Activated naive CD8-positive, alpha-beta T cell treated with anti-CD3 and anti-CD28 coated beads, Interleukin-2, amount 10 ng/mL, durations not matched to agents 7 days and 5 days (primary cell): ENCODE measurements around the gene OR10D3. TPM values are rescaled to one million over a fixed set of nuclear protein-coding genes. Genes with fewer than 3 reads are reported as not detected.
"Not testable (repeated sequence)": the region's sequence is repeated elsewhere in the genome, so short reads cannot be mapped to it uniquely, and the experiment has no call there.

Experiments used
- ATAC-seq: fragments of 150-1000 bp; cut with Tn5 transposase; one replicate; pipeline ENCODE4 v1.10.0; 2021; ENCODE audit warnings: low read depth, moderate library complexity
- POLR2A ChIA-PET: fragments of 350-600 bp; sonication (Branson Sonifier 250); formaldehyde crosslinking; loops from one replicate; lab custom pipeline; 2021; ENCODE audit warnings: antibody characterized with exemption; lab: Charles Lee
- DNase-seq: peaks from one replicate; pipeline ENCODE4 v3.0.0; 2021
- H3K27ac Mint-ChIP-seq: one replicate; pipeline ENCODE4 v1.8.0; 2022; ENCODE audit warnings: mild to moderate bottlenecking, mixed read lengths
- H3K27me3 Mint-ChIP-seq: one replicate; pipeline ENCODE4 v1.8.0; 2022; ENCODE audit warnings: mild to moderate bottlenecking, moderate library complexity, mixed read lengths
- H3K36me3 Mint-ChIP-seq: one replicate; pipeline ENCODE4 v1.8.0; 2021; ENCODE audit warnings: mild to moderate bottlenecking, mixed read lengths
- H3K4me1 Mint-ChIP-seq: one replicate; pipeline ENCODE4 v1.8.0; 2021; ENCODE audit warnings: mixed read lengths
- H3K4me3 Mint-ChIP-seq: one replicate; pipeline ENCODE4 v1.8.0; 2022; ENCODE audit warnings: mild to moderate bottlenecking, moderate library complexity, mixed read lengths
- H3K9me3 Mint-ChIP-seq: one replicate; pipeline ENCODE4 v1.8.0; 2021; ENCODE audit warnings: mixed read lengths
- total RNA-seq, 2 experiments: library from RNA; stranded (reverse); gene quantifications; one replicate each; pipeline ENCODE4 v1.2.3, GENCODE V29; 2021

OR10D3 gene
- not detected for total RNA-seq

DNA sequence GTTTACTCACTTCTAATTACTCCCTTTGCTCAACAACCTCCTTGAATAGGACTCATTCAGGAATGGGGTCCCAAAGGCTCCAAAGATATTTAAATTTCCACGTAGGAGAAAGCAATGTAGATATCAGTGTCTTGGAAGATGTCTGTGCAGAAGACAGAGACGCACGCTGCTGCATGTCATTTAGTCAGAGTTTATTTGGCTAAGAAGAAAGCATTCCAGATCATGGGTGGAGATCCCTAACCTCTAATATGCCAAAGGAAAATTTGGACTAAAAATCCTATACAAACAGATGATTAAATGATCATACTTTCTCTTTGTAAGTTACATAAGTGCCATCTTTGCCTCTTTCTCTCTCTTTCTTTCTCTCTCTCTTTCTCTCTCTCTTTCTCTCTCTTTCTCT is at the start of gene OR10D3:
Gene OR10D3 (plus strand): TSS at position 278 of the 400 bp plus-strand sequence. CDS start 1,925 bp downstream, outside the sequence.
- Mint-ChIP-seq H3K4me1 (no peaks in the 10 kb centered on the region), H3K9me3 (no peaks in the 10 kb centered on the region), H3K4me3 (no peak within 1 kb of the TSS), H3K27ac (no peak within 1 kb of the TSS), H3K27me3 (peaks cover 10% of the 10 kb centered on the region), H3K36me3 (no peaks in the 10 kb centered on the region)
- POLR2A ChIA-PET, result no interaction called here
- DNase-seq (no peak), ATAC-seq (no peak)

DNA sequence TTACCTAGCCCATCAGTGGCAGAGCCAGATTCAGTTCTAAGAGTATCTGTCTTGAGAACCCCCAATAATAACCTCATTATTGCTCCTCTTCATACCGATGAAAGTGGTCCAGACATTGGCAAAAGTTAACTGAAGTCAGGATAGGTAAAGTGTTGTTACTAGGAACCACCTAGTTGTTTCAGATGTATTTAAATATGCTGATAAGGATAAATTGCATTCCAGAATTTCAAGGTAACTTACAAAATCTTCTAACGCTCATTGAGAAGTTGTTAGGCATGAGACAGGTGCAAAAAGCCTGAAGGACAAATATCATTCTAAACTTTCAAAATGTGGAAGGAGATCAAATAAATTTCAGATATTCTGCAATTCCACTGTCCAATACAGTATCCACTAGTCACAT is 40.1 kb upstream of the OR10D3 start:
- Mint-ChIP-seq H3K4me3 (no peak overlapping the region), H3K27ac (no peak overlapping the region), H3K27me3 (no peaks in the 10 kb centered on the region), H3K36me3 (peaks cover 2% of the 10 kb centered on the region), H3K4me1 (no peaks in the 10 kb centered on the region), H3K9me3 (peaks cover 2% of the 10 kb centered on the region)
- no peak for DNase-seq
- POLR2A ChIA-PET, result no interaction called here
- ATAC-seq, result no peak

DNA sequence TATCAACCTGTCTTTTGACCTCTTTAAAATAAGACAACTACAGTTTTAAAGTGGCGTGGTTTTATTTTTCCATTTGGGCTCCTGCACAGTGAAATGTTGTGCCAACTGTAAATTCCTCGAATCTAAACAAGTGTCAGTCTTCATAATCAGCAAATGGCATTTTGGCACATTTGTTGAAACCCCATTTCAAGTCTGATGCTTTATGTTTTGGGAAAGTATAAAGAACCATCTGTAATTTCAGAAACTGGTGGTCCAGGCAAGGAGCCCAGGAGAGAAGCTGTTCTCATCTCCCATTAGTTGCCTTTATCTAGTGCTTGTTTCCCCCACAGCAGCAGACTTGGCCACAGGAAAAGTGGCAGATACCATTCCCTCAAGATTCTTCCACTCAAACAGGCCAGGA is 35.2 kb upstream of the OR10D3 start:
- POLR2A ChIA-PET, result no interaction called here
- H3K4me1 Mint-ChIP-seq, result peaks cover 1% of the 10 kb centered on the region
- ATAC-seq (no peak), DNase-seq (no peak)
- H3K27me3 Mint-ChIP-seq, result peaks cover 2% of the 10 kb centered on the region
- H3K9me3 Mint-ChIP-seq, result no peaks in the 10 kb centered on the region
- H3K4me3 Mint-ChIP-seq, result no peak overlapping the region
- no peak overlapping the region for H3K27ac Mint-ChIP-seq
- no peaks in the 10 kb centered on the region for H3K36me3 Mint-ChIP-seq

GRCh38 chr11:124150684-124151083 is 32.5 kb upstream of the OR10D3 start:
- no peaks in the 10 kb centered on the region for H3K36me3 Mint-ChIP-seq
- no peak overlapping the region for H3K27ac Mint-ChIP-seq
- POLR2A ChIA-PET, result no interaction called here
- no peaks in the 10 kb centered on the region for H3K9me3 Mint-ChIP-seq
- DNase-seq, result no peak
- H3K27me3 Mint-ChIP-seq, result peaks cover 4% of the 10 kb centered on the region
- peaks cover 1% of the 10 kb centered on the region for H3K4me1 Mint-ChIP-seq
- ATAC-seq, result no peak
- H3K4me3 Mint-ChIP-seq, result no peak overlapping the region

GRCh38 chr11:124152770-124153407 is 30.3 kb upstream of the OR10D3 start:
- peaks cover 9% of the 10 kb centered on the region for H3K27me3 Mint-ChIP-seq
- POLR2A ChIA-PET, result no interaction called here
- no peaks in the 10 kb centered on the region for H3K9me3 Mint-ChIP-seq
- no peak overlapping the region for H3K27ac Mint-ChIP-seq
- H3K4me1 Mint-ChIP-seq, result peaks cover 1% of the 10 kb centered on the region
- H3K36me3 Mint-ChIP-seq, result no peaks in the 10 kb centered on the region
- DNase-seq, result no peak
- no peak overlapping the region for H3K4me3 Mint-ChIP-seq
- ATAC-seq, result no peak

- H3K27me3 Mint-ChIP-seq, result peaks cover 9% of the 10 kb centered on the region
- ATAC-seq (no peak), DNase-seq (no peak)
- POLR2A ChIA-PET, result no interaction called here
- no peaks in the 10 kb centered on the region for H3K36me3 Mint-ChIP-seq
- H3K9me3 Mint-ChIP-seq, result no peaks in the 10 kb centered on the region
- H3K4me1 Mint-ChIP-seq, result peaks cover 1% of the 10 kb centered on the region
- H3K27ac Mint-ChIP-seq, result no peak overlapping the region
- no peak overlapping the region for H3K4me3 Mint-ChIP-seq
Measured at GRCh38 chr11:124153821-124154220, 29.3 kb upstream of the OR10D3 start.

GRCh38 chr11:124159481-124159880 is 23.7 kb upstream of the OR10D3 start:
- POLR2A ChIA-PET, result no interaction called here
- H3K9me3 Mint-ChIP-seq, result no peaks in the 10 kb centered on the region

GRCh38 chr11:124160986-124161385 is 22.2 kb upstream of the OR10D3 start:
- Mint-ChIP-seq H3K9me3 (no peaks in the 10 kb centered on the region), H3K36me3 (no peaks in the 10 kb centered on the region), H3K4me3 (no peak overlapping the region), H3K4me1 (no peaks in the 10 kb centered on the region), H3K27ac (no peak overlapping the region), H3K27me3 (peaks cover 15% of the 10 kb centered on the region)
- POLR2A ChIA-PET, result no interaction called here
- DNase-seq (no peak), ATAC-seq (no peak)

More at GRCh38 chr11:124159481-124159880, 23.7 kb upstream of the OR10D3 start:
- ATAC-seq (no peak), DNase-seq (no peak)
- Mint-ChIP-seq H3K4me3 (no peak overlapping the region), H3K4me1 (no peaks in the 10 kb centered on the region), H3K27me3 (peaks cover 16% of the 10 kb centered on the region), H3K36me3 (no peaks in the 10 kb centered on the region), H3K27ac (no peak overlapping the region)

GRCh38 chr11:124167826-124168231 is 15.3 kb upstream of the OR10D3 start:
- DNase-seq, result no peak
- H3K27me3 Mint-ChIP-seq, result peaks cover 9% of the 10 kb centered on the region
- no peak overlapping the region for H3K27ac Mint-ChIP-seq
- no peak for ATAC-seq
- H3K4me1 Mint-ChIP-seq, result no peaks in the 10 kb centered on the region
- no peaks in the 10 kb centered on the region for H3K9me3 Mint-ChIP-seq
- POLR2A ChIA-PET, result no interaction called here
- no peaks in the 10 kb centered on the region for H3K36me3 Mint-ChIP-seq
- H3K4me3 Mint-ChIP-seq, result no peak overlapping the region

- H3K4me3 Mint-ChIP-seq, result no peak overlapping the region
- POLR2A ChIA-PET, result no interaction called here
- no peaks in the 10 kb centered on the region for H3K36me3 Mint-ChIP-seq
- DNase-seq (no peak), ATAC-seq (no peak)
- H3K27me3 Mint-ChIP-seq, result peaks cover 6% of the 10 kb centered on the region
- H3K4me1 Mint-ChIP-seq, result no peaks in the 10 kb centered on the region
- H3K27ac Mint-ChIP-seq, result no peak overlapping the region
- H3K9me3 Mint-ChIP-seq, result no peaks in the 10 kb centered on the region
Measured at GRCh38 chr11:124168796-124169195, 14.3 kb upstream of the OR10D3 start.

DNA sequence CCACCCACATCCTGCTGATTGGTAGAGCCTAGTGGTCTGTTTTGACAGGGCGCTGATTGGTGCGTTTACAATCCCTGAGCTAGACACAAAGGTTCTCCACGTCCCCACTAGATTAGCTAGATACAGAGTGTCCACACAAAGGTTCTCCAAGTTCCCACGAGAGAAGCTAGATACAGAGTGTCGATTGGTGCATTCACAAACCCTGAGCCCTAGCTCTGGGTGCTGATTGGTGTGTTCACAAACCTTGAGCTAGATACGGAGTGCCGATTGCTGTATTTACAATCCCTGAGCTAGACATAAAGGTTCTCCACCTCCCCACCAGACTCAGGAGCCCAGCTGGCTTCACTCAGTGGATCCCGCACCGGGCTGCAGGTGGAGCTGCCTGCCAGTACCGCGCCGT is 12.8 kb upstream of the OR10D3 start:
- POLR2A ChIA-PET, H3K4me3 Mint-ChIP-seq, ATAC-seq, H3K27me3 Mint-ChIP-seq, DNase-seq, H3K4me1 Mint-ChIP-seq, H3K36me3 Mint-ChIP-seq, H3K9me3 Mint-ChIP-seq, H3K27ac Mint-ChIP-seq: not testable (repeated sequence)

DNA sequence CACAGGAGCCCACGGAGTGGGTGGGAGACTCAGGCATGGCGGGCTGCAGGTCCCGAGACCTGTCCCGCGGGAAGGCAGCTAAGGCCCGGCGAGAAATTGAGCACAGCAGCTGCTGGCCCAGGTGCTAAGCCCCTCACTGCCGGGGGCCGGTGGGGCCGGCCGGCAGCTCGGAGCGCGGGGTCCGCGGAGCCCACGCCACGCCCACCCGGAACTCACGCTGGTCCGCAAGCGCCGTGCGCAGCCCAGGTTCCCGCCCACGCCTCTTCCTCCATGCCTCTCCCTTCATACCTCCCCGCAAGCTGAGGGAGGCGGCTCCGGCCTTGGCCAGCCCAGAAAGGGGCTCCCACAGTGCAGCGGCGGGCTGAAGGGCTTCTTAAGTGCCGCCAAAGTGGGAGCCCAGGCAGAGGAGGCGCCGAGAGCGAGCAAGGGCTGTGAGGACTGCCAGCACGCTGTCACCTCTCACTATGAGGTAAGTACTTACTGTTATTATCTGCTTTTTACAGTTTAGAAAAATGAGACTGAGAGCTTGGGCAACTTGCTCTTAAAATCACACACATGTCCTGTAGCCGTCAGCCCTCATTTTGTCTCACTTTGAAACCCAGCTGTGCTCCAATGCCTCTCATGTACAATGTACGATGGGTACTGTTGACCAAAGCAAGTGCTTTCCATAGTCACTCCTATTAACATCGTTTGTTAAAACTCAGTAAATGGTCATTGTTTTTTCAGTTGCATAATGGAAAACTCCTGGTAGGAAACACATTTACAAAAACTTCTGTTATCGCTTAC is 12.2 kb upstream of the OR10D3 start:
- Mint-ChIP-seq H3K27me3 (peaks cover 3% of the 10 kb centered on the region), H3K27ac (no peak overlapping the region), H3K4me1 (no peaks in the 10 kb centered on the region), H3K9me3 (no peaks in the 10 kb centered on the region), H3K4me3 (no peak overlapping the region), H3K36me3 (no peaks in the 10 kb centered on the region)
- POLR2A ChIA-PET, result no interaction called here
- no peak for DNase-seq
- no peak for ATAC-seq

- no peaks in the 10 kb centered on the region for H3K36me3 Mint-ChIP-seq
- no peak overlapping the region for H3K4me3 Mint-ChIP-seq
- DNase-seq (no peak), ATAC-seq (no peak)
- H3K27ac Mint-ChIP-seq, result no peak overlapping the region
- POLR2A ChIA-PET, result no interaction called here
- H3K9me3 Mint-ChIP-seq, result no peaks in the 10 kb centered on the region
- no peaks in the 10 kb centered on the region for H3K4me1 Mint-ChIP-seq
- H3K27me3 Mint-ChIP-seq, result peaks cover 3% of the 10 kb centered on the region
Measured at GRCh38 chr11:124172101-124172500, 11.0 kb upstream of the OR10D3 start.

- Mint-ChIP-seq H3K4me1 (no peaks in the 10 kb centered on the region), H3K27ac (no peak overlapping the region), H3K36me3 (no peaks in the 10 kb centered on the region), H3K27me3 (peaks cover 3% of the 10 kb centered on the region), H3K9me3 (no peaks in the 10 kb centered on the region), H3K4me3 (no peak overlapping the region)
- POLR2A ChIA-PET, result no interaction called here
- DNase-seq (no peak), ATAC-seq (no peak)
Measured at GRCh38 chr11:124172599-124172998, 10.5 kb upstream of the OR10D3 start.
